Fibroblast of lung (primary cell): ENCODE results near the gene NPFFR1. TPM values are rescaled to one million over a fixed set of nuclear protein-coding genes. Genes with fewer than 3 reads are reported as not detected.

Experiments used
- DNase-seq, 2 donors: peaks; one replicate each; pipeline versions ENCODE4 v3.0.0 to v3.0.0-alpha.2; 2010; ENCODE audit warnings: low read depth in 2 of 2
- H2AFZ ChIP-seq: 2 replicates; pipeline ENCODE4 v1.5.1; 2012; ENCODE audit warnings: low read length, control low read depth, inconsistent platforms
- H3K27ac ChIP-seq: 2 replicates; pipeline ENCODE4 v1.5.1; 2011; ENCODE audit warnings: low read length, control low read depth; ENCODE audit not compliant: insufficient read depth
- H3K27me3 ChIP-seq: 2 replicates; pipeline ENCODE4 v1.5.1; 2011; ENCODE audit warnings: mild to moderate bottlenecking, low read length; ENCODE audit not compliant: control insufficient read depth, insufficient read depth
- H3K36me3 ChIP-seq: 2 replicates; pipeline ENCODE4 v1.5.1; 2011; ENCODE audit warnings: low read length; ENCODE audit not compliant: control insufficient read depth, insufficient read depth
- H3K4me1 ChIP-seq: 2 replicates; pipeline ENCODE4 v1.5.1; 2011; ENCODE audit warnings: low read length; ENCODE audit not compliant: control insufficient read depth, insufficient read depth; ENCODE audit errors: extremely low read depth
- H3K4me2 ChIP-seq: 2 replicates; pipeline ENCODE4 v1.5.1; 2011; ENCODE audit warnings: low read length, control low read depth; ENCODE audit not compliant: insufficient read depth; ENCODE audit errors: extremely low read depth
- H3K4me3 ChIP-seq, 4 experiments: fragments of 200-600 bp in 1 of 4; sonication (generic) in 1 of 4; replicated peaks in 1 of 4; 2 replicates each; pipeline ENCODE4 v1.5.1; 2011 to 2016; ENCODE audit warnings: low read length in 4 of 4, low read depth in 3 of 4, mild to moderate bottlenecking in 3 of 4, control low read depth in 2 of 4, inconsistent platforms in 1 of 4, mixed read lengths in 1 of 4; ENCODE audit not compliant: insufficient read depth in 1 of 4; ENCODE audit errors: control extremely low read depth in 1 of 4
- H3K79me2 ChIP-seq: 2 replicates; pipeline ENCODE4 v1.5.1; 2012; ENCODE audit warnings: mild to moderate bottlenecking, low read length, inconsistent platforms; ENCODE audit not compliant: control insufficient read depth, insufficient read depth
- H3K9ac ChIP-seq: 2 replicates; pipeline ENCODE4 v1.5.1; 2011; ENCODE audit warnings: mild to moderate bottlenecking, low read length, control low read depth; ENCODE audit not compliant: insufficient read depth
- H3K9me3 ChIP-seq: 2 replicates; pipeline ENCODE4 v1.5.1; 2012; ENCODE audit warnings: low read depth, low read length; ENCODE audit not compliant: control insufficient read depth, insufficient read depth
- H4K20me1 ChIP-seq: 2 replicates; pipeline ENCODE4 v1.5.1; 2011; ENCODE audit warnings: low read length; ENCODE audit not compliant: control insufficient read depth, insufficient read depth; ENCODE audit errors: extremely low read depth
- CTCF ChIP-seq, 2 donors: IDR thresholded peaks in 1 of 2; conservative IDR thresholded peaks in 1 of 2; 1 replicate in 1 of 2; 2 replicates in 1 of 2; pipeline ENCODE4 v1.5.1; 2011 to 2012; ENCODE audit warnings: low read length in 2 of 2, control low read depth in 1 of 2, inconsistent platforms in 1 of 2, low read depth in 1 of 2, mild to moderate bottlenecking in 1 of 2
- EZH2 ChIP-seq: IDR thresholded peaks from 2 replicates; pipeline ENCODE4 v1.5.1; 2012; ENCODE audit warnings: low read length, control low read depth, mild to moderate bottlenecking; ENCODE audit errors: missing control alignments
- polyA plus RNA-seq, 2 donors: library from polyadenylated mRNA; depleted of rRNA in 1 of 2; stranded (reverse) in 1 of 2; unstranded in 1 of 2; fragments of >200 nt; gene quantifications; 2 replicates each; pipeline ENCODE4 v1.2.1, GENCODE V29; 2011 to 2012; ENCODE audit warnings: missing spikeins in 1 of 2
- total RNA-seq: library from RNA; depleted of rRNA; stranded (reverse); fragments of >200 nt; gene quantifications from 2 replicates; pipeline ENCODE4 v1.2.1, GENCODE V29; 2014

Gene NPFFR1
- total and polyA plus RNA-seq, 2 donors (not counting 1 experiment from before 2014, with no cell fraction given) = not detected

GRCh38 chr10:70306181-70306705, 22.4 kb upstream of the NPFFR1 start:
- Histone ChIP-seq H3K9ac (no peak overlapping the region), H3K4me2 (no peak overlapping the region), H3K4me1 (no peaks in the 10 kb centered on the region), H3K36me3 (no peaks in the 10 kb centered on the region), H3K4me3 (no peak overlapping the region), H4K20me1 (no peaks in the 10 kb centered on the region), H3K79me2 (no peaks in the 10 kb centered on the region), H3K27me3 (no peaks in the 10 kb centered on the region), H3K27ac (no peak overlapping the region), H2AFZ (no peak overlapping the region), H3K9me3 (no peaks in the 10 kb centered on the region)
- no peak for DNase-seq
- no peak for TF ChIP-seq EZH2
- TF ChIP-seq CTCF (conservative IDR thresholded peaks at IDR 0.05 in 1 of 2, IDR thresholded peaks at IDR 0.05 in 1 of 2; ENCODE audit: low read depth in 1 of 2, low read length in 2 of 2) = no peak

- no peak for DNase-seq
- Histone ChIP-seq H3K4me2 (no peak overlapping the region), H3K27me3 (no peaks in the 10 kb centered on the region), H2AFZ (no peak overlapping the region), H3K9ac (no peak overlapping the region), H3K36me3 (no peaks in the 10 kb centered on the region), H3K27ac (no peak overlapping the region), H3K4me1 (no peaks in the 10 kb centered on the region), H3K9me3 (no peaks in the 10 kb centered on the region), H4K20me1 (no peaks in the 10 kb centered on the region), H3K79me2 (no peaks in the 10 kb centered on the region), H3K4me3 (no peak overlapping the region)
- TF ChIP-seq CTCF (conservative IDR thresholded peaks at IDR 0.05 in 1 of 2, IDR thresholded peaks at IDR 0.05 in 1 of 2; ENCODE audit: low read depth in 1 of 2, low read length in 2 of 2) (no peak), EZH2 (no peak)
These were observed 19.9 kb upstream of the NPFFR1 start for GRCh38 chr10:70303730-70304129.

- Histone ChIP-seq H3K27me3 (no peaks in the 10 kb centered on the region), H2AFZ (no peak overlapping the region), H3K36me3 (no peaks in the 10 kb centered on the region), H3K9ac (no peak overlapping the region), H3K27ac (no peak overlapping the region), H3K9me3 (no peaks in the 10 kb centered on the region), H3K4me3 (no peak overlapping the region), H3K4me2 (no peak overlapping the region), H3K79me2 (no peaks in the 10 kb centered on the region), H3K4me1 (no peaks in the 10 kb centered on the region), H4K20me1 (no peaks in the 10 kb centered on the region)
- TF ChIP-seq EZH2 (no peak), CTCF (conservative IDR thresholded peaks at IDR 0.05 in 1 of 2, IDR thresholded peaks at IDR 0.05 in 1 of 2; ENCODE audit: low read depth in 1 of 2, low read length in 2 of 2) (no peak)
- peak; percentile 25 to 92 for DNase-seq
These were observed 18.5 kb upstream of the NPFFR1 start for GRCh38 chr10:70302292-70302691.
